Left lung (tissue), 10 donors: ENCODE results near the gene PHLPP1. TPM values are rescaled to one million over a fixed set of nuclear protein-coding genes. Genes with fewer than 3 reads are reported as not detected.
A peak's percentile ranks its signal among the peaks of the same experiment; 100 is the strongest.

Experiments used
- ATAC-seq: fragments of 200-7000 bp; cut with Tn5 transposase; one replicate; pipeline ENCODE4 v1.9.1; 2020; ENCODE audit warnings: moderate library complexity
- DNase-seq, 4 donors: peaks; one replicate each; pipeline ENCODE4 v3.0.0-alpha.2; 2013 to 2020
- H3K27ac ChIP-seq, 2 donors: fragments of 200-600 bp; sonication (generic) in 1 of 2; one replicate each; pipeline versions ENCODE4 v1.5.0 to v1.8.0; 2020 to 2021
- H3K27me3 ChIP-seq, 2 donors: fragments of 200-600 bp; sonication (generic) in 1 of 2; one replicate each; pipeline versions ENCODE4 v1.5.0 to v1.8.0; 2020 to 2021
- H3K36me3 ChIP-seq, 2 donors: fragments of 200-600 bp; sonication (generic) in 1 of 2; one replicate each; pipeline versions ENCODE4 v1.5.0 to v1.8.0; 2020 to 2021
- H3K4me1 ChIP-seq, 2 donors: fragments of 200-600 bp; one replicate each; pipeline ENCODE4 v1.8.0; 2021
- H3K4me3 ChIP-seq, 2 donors: fragments of 200-600 bp; sonication (generic) in 1 of 2; one replicate each; pipeline versions ENCODE4 v1.5.0 to v1.8.0; 2020 to 2021; ENCODE audit warnings: mild to moderate bottlenecking in 1 of 2
- H3K9me3 ChIP-seq, 2 donors: fragments of 200-600 bp; sonication (generic) in 1 of 2; one replicate each; pipeline versions ENCODE4 v1.5.0 to v1.8.0; 2020 to 2021
- CTCF ChIP-seq, 2 donors: fragments of 200-600 bp; sonication (generic) in 1 of 2; IDR thresholded peaks; one replicate each; pipeline versions ENCODE4 v1.5.0 to v1.8.0; 2021; ENCODE audit warnings: antibody characterized with exemption in 2 of 2
- intact Hi-C, 2 donors: fragments of 100-400 bp; cut with DNase I; formaldehyde crosslinking; loops; one replicate each; pipeline versions ENCODE4 v1.11.2 to v1.14.2; 2022
- polyA plus RNA-seq, 6 donors: library from polyadenylated mRNA; unstranded; fragments of 120-200 nt; gene quantifications; one replicate each; pipeline ENCODE4 v1.2.1, GENCODE V29; 2013; ENCODE audit not compliant: insufficient read length in 6 of 6
- total RNA-seq, 2 donors: library from RNA; stranded (reverse); fragmentation: NEBNext Ultra II Directional; extraction: Animal tissue kit (Norgen Biotek cat#: 25700); gene quantifications; one replicate each; pipeline ENCODE4 v1.2.1, GENCODE V29; 2021
- donor health status: DM: no; HTN: yes; CAD: no.
- donor health status: DM: no; HTN: no; CAD: no.

PHLPP1 gene
- total and polyA plus RNA-seq, 8 donors: 7.0 to 13.1 (median 11.0) TPM

DNA sequence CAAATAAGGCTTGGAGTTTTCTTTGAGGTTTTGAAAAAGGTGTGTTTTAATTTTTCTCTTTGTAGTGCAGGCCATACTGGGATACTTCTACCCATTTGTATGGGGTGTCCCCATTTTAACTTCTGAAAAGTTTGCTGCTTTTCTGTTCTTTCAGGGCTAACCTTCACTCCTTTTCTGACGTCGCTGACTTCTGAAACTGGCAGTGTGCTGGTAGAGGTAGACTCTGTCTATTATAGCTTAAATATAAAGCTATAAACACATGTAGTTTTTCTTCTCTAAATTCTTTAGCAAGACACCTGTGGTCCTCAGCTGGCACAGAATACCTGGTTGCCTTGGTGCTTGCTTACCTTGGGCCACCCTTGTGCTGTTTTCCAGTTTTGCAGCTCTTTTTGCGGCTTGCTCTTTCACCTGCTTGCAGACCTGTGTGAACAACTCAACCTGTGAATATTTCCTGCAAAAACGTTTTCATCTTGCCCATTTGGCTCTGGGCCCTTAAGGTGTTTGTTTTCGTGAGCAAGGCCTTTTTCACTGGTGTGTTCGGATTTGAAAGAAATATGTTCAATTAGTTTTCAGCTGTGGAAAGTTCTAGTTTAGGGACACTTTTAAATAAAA, 42.2 kb downstream of the PHLPP1 start:
- intact Hi-C loops: no loop called here
- H3K27ac ChIP-seq: no peak overlapping the region
- DNase-seq: peak in 1 of 4 donors; percentile 13

DNA sequence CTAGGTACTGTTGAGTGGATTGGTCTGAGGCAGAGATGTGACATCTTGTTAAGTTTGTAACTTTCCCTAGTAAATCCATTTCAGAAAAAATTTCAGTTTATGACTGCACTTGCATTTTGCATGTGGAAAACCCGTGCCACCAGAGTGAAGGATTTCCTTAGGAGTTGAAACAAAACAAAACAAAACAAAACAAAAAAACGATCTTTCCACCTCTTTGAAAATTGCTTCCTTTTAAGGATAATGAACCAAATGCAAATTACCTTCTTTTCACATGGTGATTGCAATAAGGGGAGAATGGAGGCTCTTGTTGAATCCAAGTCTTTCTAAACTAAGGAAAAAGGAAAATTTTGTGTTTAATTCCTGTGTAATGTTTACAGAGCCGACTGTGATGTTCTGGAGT, 43.2 kb downstream of the PHLPP1 start:
- H3K4me1 ChIP-seq: no peaks in the 10 kb centered on the region
- no peak overlapping the region for H3K27ac ChIP-seq
- intact Hi-C loops: no loop called here
- H3K27me3 ChIP-seq: no peaks in the 10 kb centered on the region
- H3K9me3 ChIP-seq: no peaks in the 10 kb centered on the region
- H3K4me3 ChIP-seq: no peak overlapping the region
- TF ChIP-seq CTCF (IDR thresholded peaks at IDR 0.05): no peak
- ATAC-seq (no peak), DNase-seq (no peak)
- H3K36me3 ChIP-seq: no peaks in the 10 kb centered on the region

More for the DNA sequence above, 42.2 kb downstream of the PHLPP1 start:
- Histone ChIP-seq H3K27me3 (no peaks in the 10 kb centered on the region), H3K4me1 (no peaks in the 10 kb centered on the region), H3K4me3 (no peak overlapping the region), H3K9me3 (no peaks in the 10 kb centered on the region), H3K36me3 (no peaks in the 10 kb centered on the region)
- TF ChIP-seq CTCF (IDR thresholded peaks at IDR 0.05): no peak
- peak; percentile 47 for ATAC-seq

DNA sequence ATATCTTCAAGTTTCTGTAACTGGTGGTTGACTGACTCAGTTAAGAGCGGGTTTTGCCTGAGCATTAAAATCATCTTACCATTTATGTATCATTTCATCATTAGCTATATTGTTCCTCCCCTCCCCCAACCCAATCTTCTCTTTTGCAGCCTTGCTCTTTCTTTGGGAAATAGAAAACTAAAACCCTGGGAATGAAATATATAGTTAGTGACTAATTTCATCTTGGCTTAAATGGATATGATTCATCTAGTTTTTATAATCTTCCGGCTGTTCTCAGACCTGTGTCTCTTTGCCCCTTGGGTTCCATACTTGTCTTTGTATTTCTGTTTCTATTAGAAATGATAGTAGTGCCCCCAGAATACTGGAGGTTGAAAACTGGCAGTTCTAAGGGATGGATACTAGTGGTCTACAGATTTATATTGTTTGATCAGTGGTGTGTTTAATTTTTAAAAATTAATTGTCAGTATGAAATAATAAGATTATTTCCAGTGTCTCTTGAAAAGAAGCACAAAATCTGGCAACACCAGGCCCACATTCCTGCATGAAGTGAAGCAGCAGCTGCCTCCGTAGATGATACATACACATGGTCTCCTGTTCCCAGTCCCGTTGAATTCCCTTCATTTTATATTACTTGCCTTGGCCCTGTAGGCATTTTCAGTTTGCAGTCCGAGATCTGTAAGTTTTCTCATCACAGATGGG, 44.5 kb downstream of the PHLPP1 start:
- H3K27me3 ChIP-seq: no peaks in the 10 kb centered on the region
- DNase-seq (no peak), ATAC-seq (no peak)
- no peaks in the 10 kb centered on the region for H3K4me1 ChIP-seq
- no peak for TF ChIP-seq CTCF (IDR thresholded peaks at IDR 0.05)
- intact Hi-C loops: no loop called here
- H3K36me3 ChIP-seq: no peaks in the 10 kb centered on the region
- H3K4me3 ChIP-seq: no peak overlapping the region
- no peak overlapping the region for H3K27ac ChIP-seq
- no peaks in the 10 kb centered on the region for H3K9me3 ChIP-seq

DNA sequence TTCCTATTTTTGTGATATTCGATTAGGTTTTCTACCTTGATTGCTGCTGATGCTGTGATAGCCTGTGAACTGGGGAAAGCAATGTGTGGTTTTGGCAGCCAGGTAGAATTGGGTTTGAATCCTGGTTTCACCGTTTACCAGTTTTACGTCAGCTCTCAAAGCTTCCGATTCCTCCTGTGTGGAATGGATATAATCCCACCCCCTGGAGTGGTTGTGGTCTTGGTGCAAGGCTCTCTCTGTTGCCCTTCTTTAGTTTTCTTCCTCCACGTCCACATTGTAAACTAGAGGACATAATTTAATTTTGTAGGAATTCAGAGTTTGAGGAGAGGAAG, 45.0 kb downstream of the PHLPP1 start:
- Histone ChIP-seq H3K9me3 (no peaks in the 10 kb centered on the region), H3K36me3 (no peaks in the 10 kb centered on the region), H3K4me1 (no peaks in the 10 kb centered on the region), H3K27ac (no peak overlapping the region), H3K4me3 (no peak overlapping the region), H3K27me3 (no peaks in the 10 kb centered on the region)
- ATAC-seq: no peak
- intact Hi-C loops: no loop called here
- no peak for TF ChIP-seq CTCF (IDR thresholded peaks at IDR 0.05)
- DNase-seq: no peak

GRCh38 chr18:62763101-62763521, 47.8 kb downstream of the PHLPP1 start:
- H3K9me3 ChIP-seq: no peaks in the 10 kb centered on the region
- intact Hi-C loops: no loop called here
- DNase-seq (no peak), ATAC-seq (no peak)
- H3K36me3 ChIP-seq: no peaks in the 10 kb centered on the region
- TF ChIP-seq CTCF (IDR thresholded peaks at IDR 0.05): no peak
- H3K27ac ChIP-seq: no peak overlapping the region
- H3K4me1 ChIP-seq: peaks cover under 1 to 7% of the 10 kb centered on the region in 2 donors
- no peak overlapping the region for H3K4me3 ChIP-seq
- no peaks in the 10 kb centered on the region for H3K27me3 ChIP-seq
